Hepatocyte (in vitro differentiated cells): ENCODE results near the gene MTR.

Experiments
- CTCF ChIP-seq: fragments of 200-600 bp; sonication (generic); IDR thresholded peaks from 2 replicates; pipeline ENCODE4 v1.5.1; 2016; ENCODE audit warnings: antibody characterized with exemption, mild to moderate bottlenecking; ENCODE audit not compliant: poor library complexity
- EZH2 ChIP-seq: fragments of 200-600 bp; sonication (generic); IDR thresholded peaks from 2 replicates; pipeline ENCODE4 v1.6.1; 2016; ENCODE audit warnings: antibody characterized with exemption, mild to moderate bottlenecking, borderline replicate concordance
- EZH2phosphoT487 ChIP-seq: fragments of 200-600 bp; sonication (generic); IDR thresholded peaks from one replicate; pipeline ENCODE4 v1.6.1; 2018; ENCODE audit warnings: antibody characterized with exemption, mild to moderate bottlenecking, low read depth, moderate library complexity; ENCODE audit not compliant: unreplicated experiment, severe bottlenecking

- TF ChIP-seq CTCF (no peak), EZH2 (no peak), EZH2phosphoT487 (no peak)
These were observed 70.1 kb downstream of the MTR start for GRCh38 chr1:236864996-236865817.
